ENCODE results near the gene C4orf50. TPM values are rescaled to one million over a fixed set of nuclear protein-coding genes. Genes with fewer than 3 reads are reported as not detected.
A peak's percentile ranks its signal among the peaks of the same experiment; 100 is the strongest.

C4orf50 gene
- total RNA-seq, 2 experiments from 2014 or later: 0.07 TPM

DNA sequence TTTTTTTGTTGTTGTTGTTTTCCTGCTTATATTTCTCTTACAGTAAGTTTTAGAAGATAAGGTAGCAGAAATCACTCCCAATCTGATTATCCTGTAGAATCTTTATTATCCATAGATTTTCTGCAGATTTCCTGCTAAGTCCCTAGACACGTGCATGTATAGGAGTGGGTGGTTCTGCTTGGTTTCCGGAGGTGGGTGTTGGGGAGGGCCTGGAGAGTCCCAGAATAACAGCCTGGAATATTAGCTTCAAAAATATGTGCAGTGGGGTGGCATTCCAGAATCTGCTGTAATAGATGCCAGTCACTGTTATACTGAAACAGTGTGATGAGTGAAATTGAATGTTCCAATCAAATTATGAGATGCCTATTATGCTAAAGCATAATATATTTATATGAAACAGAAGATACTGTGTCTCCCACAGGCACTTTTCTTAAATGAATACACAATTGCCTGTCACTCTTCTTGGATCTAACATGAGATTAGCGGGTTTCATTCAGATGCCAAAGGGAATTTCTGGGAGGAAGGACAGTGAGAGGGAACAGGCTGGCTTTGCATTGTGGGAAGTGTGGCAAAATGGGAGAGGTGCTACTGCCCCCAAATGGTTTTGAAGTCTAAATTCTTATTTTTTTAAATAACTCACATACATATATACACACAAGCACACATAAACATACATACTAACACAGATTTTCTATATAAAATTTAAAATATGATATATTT is 37.6 kb downstream of the C4orf50 start:
- no peaks in the 10 kb centered on the region for H3K36me3 Mint-ChIP-seq (ENCODE audit: low read depth)
- peaks cover 10% of the 10 kb centered on the region for H3K9me3 Mint-ChIP-seq
- H3K4me3 Mint-ChIP-seq: no peak overlapping the region
- H3K27me3 Mint-ChIP-seq: peaks cover 5% of the 10 kb centered on the region
- H3K4me1 Mint-ChIP-seq (ENCODE audit: low read depth): no peaks in the 10 kb centered on the region
- no peak for DNase-seq
- POLR2A ChIA-PET: interaction anchor here (1.0 kb wide), 1 partner anchor 31 kb away, joined by 3 read pairs; no protein-coding TSS in a partner anchor
- CTCF ChIA-PET: interaction anchor here (1.8 kb wide), 1 partner anchor 17 kb away, joined by 6 read pairs; no protein-coding TSS in a partner anchor
- intact Hi-C loops (cut with micrococcal nuclease): no loop called here
- ATAC-seq: no peak
- TF ChIP-seq, protein P1, sequence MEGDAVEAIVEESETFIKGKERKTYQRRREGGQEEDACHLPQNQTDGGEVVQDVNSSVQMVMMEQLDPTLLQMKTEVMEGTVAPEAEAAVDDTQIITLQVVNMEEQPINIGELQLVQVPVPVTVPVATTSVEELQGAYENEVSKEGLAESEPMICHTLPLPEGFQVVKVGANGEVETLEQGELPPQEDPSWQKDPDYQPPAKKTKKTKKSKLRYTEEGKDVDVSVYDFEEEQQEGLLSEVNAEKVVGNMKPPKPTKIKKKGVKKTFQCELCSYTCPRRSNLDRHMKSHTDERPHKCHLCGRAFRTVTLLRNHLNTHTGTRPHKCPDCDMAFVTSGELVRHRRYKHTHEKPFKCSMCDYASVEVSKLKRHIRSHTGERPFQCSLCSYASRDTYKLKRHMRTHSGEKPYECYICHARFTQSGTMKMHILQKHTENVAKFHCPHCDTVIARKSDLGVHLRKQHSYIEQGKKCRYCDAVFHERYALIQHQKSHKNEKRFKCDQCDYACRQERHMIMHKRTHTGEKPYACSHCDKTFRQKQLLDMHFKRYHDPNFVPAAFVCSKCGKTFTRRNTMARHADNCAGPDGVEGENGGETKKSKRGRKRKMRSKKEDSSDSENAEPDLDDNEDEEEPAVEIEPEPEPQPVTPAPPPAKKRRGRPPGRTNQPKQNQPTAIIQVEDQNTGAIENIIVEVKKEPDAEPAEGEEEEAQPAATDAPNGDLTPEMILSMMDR (IDR thresholded peaks at IDR 0.05): no peak
- no peak overlapping the region for H3K27ac Mint-ChIP-seq

DNA sequence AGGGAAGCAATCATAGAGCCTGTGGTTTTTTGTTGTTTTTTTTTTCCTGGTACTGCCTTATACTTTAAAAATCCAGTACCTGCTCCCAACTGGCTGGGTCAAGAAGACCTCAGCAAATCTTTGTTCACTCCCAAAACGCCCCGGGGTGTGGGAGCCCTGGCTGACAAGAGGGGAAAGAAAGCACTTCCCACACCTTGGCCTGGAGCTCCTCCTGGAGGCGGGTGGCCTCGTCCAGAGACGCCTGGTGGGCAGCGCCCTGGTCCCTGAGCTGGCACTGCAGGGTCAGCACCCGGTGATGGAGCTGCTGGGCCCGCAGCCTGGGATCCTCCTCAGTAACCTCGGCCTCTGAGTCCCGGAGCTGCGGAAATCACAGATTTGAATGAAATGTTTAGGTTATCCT is 38.2 kb downstream of the C4orf50 start:
- TF ChIP-seq, protein P1 (IDR thresholded peaks at IDR 0.05): no peak
- H3K36me3 Mint-ChIP-seq (ENCODE audit: low read depth): no peaks in the 10 kb centered on the region
- intact Hi-C loops (cut with micrococcal nuclease): no loop called here
- H3K9me3 Mint-ChIP-seq: peaks cover 9% of the 10 kb centered on the region
- no peak overlapping the region for H3K4me3 Mint-ChIP-seq
- ATAC-seq (no peak), DNase-seq (peak; percentile 24)
- CTCF ChIA-PET: no interaction called here
- H3K4me1 Mint-ChIP-seq (ENCODE audit: low read depth): no peaks in the 10 kb centered on the region
- peaks cover 5% of the 10 kb centered on the region for H3K27me3 Mint-ChIP-seq
- POLR2A ChIA-PET: interaction anchor here (1.0 kb wide), 1 partner anchor 32 kb away, joined by 3 read pairs; no protein-coding TSS in a partner anchor
- no peak overlapping the region for H3K27ac Mint-ChIP-seq

DNA sequence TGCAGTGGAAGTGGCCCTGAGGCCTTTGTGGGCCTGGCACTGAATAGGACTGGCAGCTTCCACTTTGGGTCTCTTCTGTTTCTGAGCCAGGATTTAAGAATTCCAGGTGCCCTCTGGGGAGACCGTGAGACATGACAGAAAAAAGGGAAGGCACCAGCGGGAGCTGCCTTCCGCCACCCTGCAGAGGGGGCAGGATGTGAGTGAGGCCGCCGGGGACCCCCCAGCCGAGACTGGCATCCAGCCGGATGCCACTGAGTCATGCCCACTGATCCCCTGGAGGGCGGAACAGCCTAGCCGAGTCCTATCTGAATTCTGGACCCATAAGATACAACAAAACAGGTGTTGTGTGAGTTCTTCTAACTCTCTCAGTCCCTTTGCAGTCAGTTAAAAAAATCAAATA is 41.3 kb downstream of the C4orf50 start:
- Mint-ChIP-seq H3K4me3 (no peak overlapping the region), H3K4me1 (ENCODE audit: low read depth) (no peaks in the 10 kb centered on the region), H3K27ac (no peak overlapping the region), H3K36me3 (ENCODE audit: low read depth) (no peaks in the 10 kb centered on the region), H3K27me3 (peaks cover 5% of the 10 kb centered on the region), H3K9me3 (no peaks in the 10 kb centered on the region)
- ATAC-seq: no peak
- CTCF ChIA-PET: no interaction called here
- no peak for DNase-seq
- POLR2A ChIA-PET: no interaction called here
- intact Hi-C loops (cut with micrococcal nuclease): no loop called here
- TF ChIP-seq, protein P1 (IDR thresholded peaks at IDR 0.05): no peak

DNA sequence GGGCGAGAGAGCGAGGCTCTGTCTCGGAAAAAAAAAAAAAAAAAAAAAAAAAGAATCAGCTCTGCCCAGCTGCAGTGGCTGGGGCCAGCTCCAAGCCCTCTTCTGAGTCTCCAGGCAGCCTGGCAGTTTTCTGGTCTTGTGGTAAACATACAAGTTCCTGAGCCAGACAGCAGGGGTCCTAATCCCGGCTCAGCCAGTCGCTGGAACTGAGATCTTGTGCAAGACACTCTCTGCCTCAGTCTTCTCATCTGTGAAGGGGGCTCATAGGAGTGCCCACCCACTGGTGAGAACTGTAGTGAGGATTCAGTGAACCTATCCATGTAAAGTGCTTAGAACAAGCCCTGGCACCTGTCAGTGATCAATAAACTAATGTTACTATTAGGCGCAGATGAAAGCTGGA is 41.8 kb downstream of the C4orf50 start:
- POLR2A ChIA-PET: no interaction called here
- H3K36me3 Mint-ChIP-seq (ENCODE audit: low read depth): no peaks in the 10 kb centered on the region
- no peaks in the 10 kb centered on the region for H3K4me1 Mint-ChIP-seq (ENCODE audit: low read depth)
- no peaks in the 10 kb centered on the region for H3K9me3 Mint-ChIP-seq
- no peak overlapping the region for H3K27ac Mint-ChIP-seq
- DNase-seq (no peak), ATAC-seq (no peak)
- peaks cover 5% of the 10 kb centered on the region for H3K27me3 Mint-ChIP-seq
- intact Hi-C loops (cut with micrococcal nuclease): no loop called here
- no peak overlapping the region for H3K4me3 Mint-ChIP-seq
- TF ChIP-seq, protein P1 (IDR thresholded peaks at IDR 0.05): no peak
- CTCF ChIA-PET: no interaction called here

DNA sequence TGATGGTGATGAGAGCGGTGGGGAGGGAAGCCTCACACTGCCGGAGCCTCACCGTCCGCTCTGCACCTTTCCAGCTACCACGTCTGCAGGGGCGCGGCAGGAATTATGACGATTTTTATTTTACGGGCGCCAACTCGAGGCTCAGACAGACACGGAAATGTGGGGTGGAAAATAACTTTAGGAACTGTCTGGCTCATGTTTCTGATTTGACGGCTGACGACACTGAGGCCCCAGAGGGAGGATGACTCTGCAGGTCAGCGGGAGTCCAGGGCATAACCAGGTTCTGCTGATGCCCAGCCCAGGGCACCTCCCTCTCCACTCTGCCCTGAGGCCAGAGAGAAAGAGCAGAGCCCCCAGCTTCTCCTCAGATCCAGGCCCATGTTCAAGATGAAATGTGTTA is 43.9 kb downstream of the C4orf50 start:
- DNase-seq (no peak), ATAC-seq (no peak)
- no peaks in the 10 kb centered on the region for H3K36me3 Mint-ChIP-seq (ENCODE audit: low read depth)
- peaks cover 4% of the 10 kb centered on the region for H3K27me3 Mint-ChIP-seq
- H3K4me3 Mint-ChIP-seq: no peak overlapping the region
- H3K9me3 Mint-ChIP-seq: no peaks in the 10 kb centered on the region
- TF ChIP-seq, protein P1 (IDR thresholded peaks at IDR 0.05): no peak
- CTCF ChIA-PET: interaction anchor here (1.0 to 1.2 kb wide), 2 partner anchors 24 to 353 kb away, joined by 3 to 4 read pairs; no protein-coding TSS in a partner anchor
- no peak overlapping the region for H3K27ac Mint-ChIP-seq
- POLR2A ChIA-PET: interaction anchor here (0.9 kb wide), 1 partner anchor 9 kb away, joined by 3 read pairs; no protein-coding TSS in a partner anchor
- intact Hi-C loops (cut with micrococcal nuclease): no loop called here
- no peaks in the 10 kb centered on the region for H3K4me1 Mint-ChIP-seq (ENCODE audit: low read depth)

Data from activated CD8-positive, alpha-beta T cell treated with anti-CD3 and anti-CD28 coated beads for 36 hours (primary cell).